RWPE1 (cell line): ENCODE data around the gene UVSSA.

ENCODE experiments used
- CTCF ChIA-PET: fragments of 350-600 bp; sonication (Branson Sonifier 250); formaldehyde crosslinking; extraction: SDS; loops from one replicate; lab custom pipeline; 2021; lab: Yijun Ruan, JAX
- POLR2A ChIA-PET: fragments of 400-600 bp; formaldehyde crosslinking; extraction: SDS; loops from one replicate; lab custom pipeline; 2020; ENCODE audit warnings: antibody characterized with exemption; ENCODE audit not compliant: low non-redundant PET; lab: Yijun Ruan, JAX
- DNase-seq: peaks from one replicate; pipeline ENCODE4 v3.0.0; 2012; ENCODE audit warnings: low spot score
- H3K27ac ChIP-seq: fragments of 450-650 bp; 2 replicates; pipeline ENCODE4 v1.5.1; 2017
- TF ChIP-seq, protein P1 (sequence below): fragments of 450-650 bp; conservative IDR thresholded peaks from 2 replicates; pipeline ENCODE4 v1.5.1; 2017; ENCODE audit warnings: low read depth, mild to moderate bottlenecking

UVSSA gene

DNA sequence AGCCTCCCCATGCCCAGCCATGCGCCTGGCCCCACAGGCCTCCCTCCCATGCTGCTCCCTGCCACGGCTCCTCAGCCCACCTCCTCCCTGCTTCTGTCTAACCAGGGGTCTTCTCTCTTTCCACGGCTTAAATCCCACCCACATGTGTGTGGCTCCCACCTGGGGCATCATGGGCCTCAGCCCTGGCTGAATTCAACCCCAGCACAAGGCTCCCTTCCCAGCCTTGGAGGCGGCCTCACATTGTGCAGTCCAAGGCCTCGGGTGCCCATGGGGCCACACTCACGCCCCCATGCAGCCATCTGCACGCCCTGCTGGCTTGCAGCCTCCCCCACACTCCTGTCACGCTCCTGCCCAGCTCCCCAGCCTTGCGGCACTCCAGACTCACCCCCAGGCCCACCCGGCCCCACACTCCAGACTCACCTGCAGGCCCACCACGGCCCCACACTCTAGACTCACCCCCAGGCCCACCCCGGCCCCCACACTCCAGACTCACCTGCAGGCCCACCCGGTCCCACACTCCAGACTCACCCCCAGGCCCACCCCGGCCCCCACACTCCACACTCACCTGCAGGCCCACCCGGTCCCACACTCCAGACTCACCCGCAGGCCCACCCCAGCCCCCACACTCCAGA is 30.4 kb upstream of the UVSSA start:
- TF ChIP-seq, protein P1, sequence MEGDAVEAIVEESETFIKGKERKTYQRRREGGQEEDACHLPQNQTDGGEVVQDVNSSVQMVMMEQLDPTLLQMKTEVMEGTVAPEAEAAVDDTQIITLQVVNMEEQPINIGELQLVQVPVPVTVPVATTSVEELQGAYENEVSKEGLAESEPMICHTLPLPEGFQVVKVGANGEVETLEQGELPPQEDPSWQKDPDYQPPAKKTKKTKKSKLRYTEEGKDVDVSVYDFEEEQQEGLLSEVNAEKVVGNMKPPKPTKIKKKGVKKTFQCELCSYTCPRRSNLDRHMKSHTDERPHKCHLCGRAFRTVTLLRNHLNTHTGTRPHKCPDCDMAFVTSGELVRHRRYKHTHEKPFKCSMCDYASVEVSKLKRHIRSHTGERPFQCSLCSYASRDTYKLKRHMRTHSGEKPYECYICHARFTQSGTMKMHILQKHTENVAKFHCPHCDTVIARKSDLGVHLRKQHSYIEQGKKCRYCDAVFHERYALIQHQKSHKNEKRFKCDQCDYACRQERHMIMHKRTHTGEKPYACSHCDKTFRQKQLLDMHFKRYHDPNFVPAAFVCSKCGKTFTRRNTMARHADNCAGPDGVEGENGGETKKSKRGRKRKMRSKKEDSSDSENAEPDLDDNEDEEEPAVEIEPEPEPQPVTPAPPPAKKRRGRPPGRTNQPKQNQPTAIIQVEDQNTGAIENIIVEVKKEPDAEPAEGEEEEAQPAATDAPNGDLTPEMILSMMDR: no peak
- ChIA-PET POLR2A (no interaction called here), CTCF (no interaction called here)
- H3K27ac ChIP-seq: peak overlapping the region; percentile 29
- no peak for DNase-seq

DNA sequence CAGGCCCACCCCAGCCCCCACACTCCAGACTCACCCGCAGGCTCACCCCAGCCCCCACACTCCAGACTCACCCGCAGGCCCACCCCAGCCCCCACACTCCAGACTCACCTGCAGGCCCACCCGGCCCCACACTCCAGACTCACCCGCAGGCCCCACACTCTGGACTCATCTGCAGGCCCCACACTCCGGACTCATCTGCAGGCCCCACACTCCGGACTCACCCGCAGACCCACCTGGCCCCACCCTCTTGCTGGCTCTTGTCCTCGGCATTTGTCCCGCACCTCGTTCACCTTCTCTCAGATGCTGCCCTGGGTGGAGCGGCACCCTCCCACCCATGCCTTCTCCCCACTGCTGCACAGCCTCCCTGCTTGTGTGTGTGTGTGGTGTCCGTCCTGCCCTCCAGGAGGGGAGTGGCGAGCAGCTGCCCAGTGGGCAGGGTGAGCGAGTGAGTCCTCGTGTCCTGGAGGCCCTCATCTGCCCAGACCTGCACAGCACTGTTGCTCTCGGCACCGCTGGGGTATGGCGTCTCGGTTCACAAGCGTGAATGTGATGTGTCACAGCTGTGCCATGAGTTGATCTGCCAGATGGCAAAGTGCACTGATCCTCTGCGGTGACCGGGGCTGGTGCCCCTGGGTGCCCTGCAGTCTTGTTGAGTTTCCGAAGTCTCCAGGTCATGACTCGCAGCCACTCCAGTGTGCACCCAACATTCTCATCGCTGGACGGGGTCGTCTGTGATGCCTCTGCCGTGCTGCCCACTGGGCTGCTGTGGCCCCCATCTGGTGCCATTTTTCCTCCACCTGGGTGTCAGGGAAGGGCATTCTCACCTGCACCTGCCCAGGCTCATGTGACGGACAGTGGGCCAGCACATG is 29.6 kb upstream of the UVSSA start:
- CTCF ChIA-PET: no interaction called here
- H3K27ac ChIP-seq: no peak overlapping the region
- TF ChIP-seq, protein P1: no peak
- POLR2A ChIA-PET: no interaction called here
- DNase-seq: no peak

DNA sequence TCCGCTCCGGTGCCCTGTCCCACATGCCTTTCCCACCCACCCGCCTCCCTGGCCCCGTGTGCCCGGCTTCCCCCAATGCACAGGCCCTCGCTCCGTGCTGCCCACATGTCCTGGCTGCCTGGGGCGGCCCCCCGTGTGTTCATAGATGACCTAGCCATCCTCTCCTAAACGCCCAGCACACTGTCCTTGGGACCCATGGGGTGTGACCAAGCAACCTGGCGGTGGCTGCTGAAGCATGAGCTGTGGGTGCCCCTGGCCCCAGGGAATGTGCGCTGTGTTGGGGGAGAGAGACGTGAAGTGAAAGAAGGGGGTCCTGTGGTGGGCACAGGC is 29.0 kb upstream of the UVSSA start:
- CTCF ChIA-PET: no interaction called here
- no peak for DNase-seq
- no peak overlapping the region for H3K27ac ChIP-seq
- POLR2A ChIA-PET: no interaction called here
- TF ChIP-seq, protein P1: no peak

DNA sequence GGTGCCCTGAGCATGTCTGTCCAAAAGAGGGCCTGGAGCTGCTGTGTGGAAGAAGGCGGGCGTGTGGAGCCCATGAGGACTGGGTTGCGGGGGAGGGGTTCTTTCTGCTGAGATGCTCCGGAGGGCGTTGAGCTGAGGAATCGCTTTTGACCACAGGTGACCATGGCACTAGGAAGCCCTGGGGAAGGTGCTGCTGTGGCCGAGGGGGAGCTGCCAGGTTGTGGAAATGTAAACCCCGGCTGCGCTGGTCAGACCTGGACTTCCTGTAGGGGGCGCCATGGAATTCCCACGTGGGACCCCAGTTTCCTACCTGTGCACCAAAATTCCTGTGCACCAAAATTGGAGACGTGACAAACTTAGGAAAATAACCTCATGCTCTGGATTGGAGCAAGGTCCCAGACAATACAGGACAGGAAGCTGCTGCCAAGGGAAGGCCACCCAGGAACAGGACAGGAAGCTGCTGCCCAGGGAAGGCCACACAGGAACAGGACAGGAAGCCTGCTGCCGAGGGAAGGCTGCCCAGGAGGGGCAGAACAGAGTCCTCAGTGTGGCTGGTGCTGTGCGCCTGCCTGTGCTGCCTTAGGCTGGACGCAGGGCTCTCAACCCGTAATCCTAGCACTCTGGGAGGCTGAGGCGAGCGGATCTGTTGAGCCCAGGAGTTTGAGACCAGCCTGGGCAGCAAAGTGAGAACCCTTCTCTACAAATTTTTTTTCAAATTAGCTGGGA is 28.4 kb upstream of the UVSSA start:
- ChIA-PET CTCF (no interaction called here), POLR2A (no interaction called here)
- DNase-seq: no peak
- TF ChIP-seq, protein P1: peak; percentile 31
- peak overlapping the region; percentile 23; the same call in 1 of the 2 replicates for H3K27ac ChIP-seq

DNA sequence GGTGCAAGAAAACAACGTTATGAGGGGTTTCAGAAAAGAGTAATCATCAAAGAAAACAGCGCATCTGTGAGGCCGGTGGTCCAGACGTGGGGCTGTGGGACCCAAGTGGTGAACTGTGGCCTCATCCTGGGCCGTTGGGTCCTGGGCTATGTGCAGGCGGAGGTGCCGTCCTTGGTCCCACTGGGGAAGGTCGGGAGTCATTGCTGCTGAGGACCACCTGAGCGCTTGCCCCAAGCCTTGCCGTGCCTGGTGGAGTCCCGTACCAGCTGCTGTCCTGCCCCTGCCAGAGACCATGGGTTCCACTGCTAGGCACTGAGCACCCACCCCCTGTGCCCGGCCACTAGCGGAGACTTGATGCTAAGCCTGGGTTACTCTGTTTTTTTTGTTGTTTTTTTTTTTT is 25.5 kb upstream of the UVSSA start:
- CTCF ChIA-PET: no interaction called here
- POLR2A ChIA-PET: no interaction called here

More for the DNA sequence above, 25.5 kb upstream of the UVSSA start:
- TF ChIP-seq, protein P1: no peak
- no peak for DNase-seq
- H3K27ac ChIP-seq: peak overlapping the region; percentile 80
